Uterus (tissue), 4 donors: Measurements from ENCODE around the gene HSPBAP1. TPM values are rescaled to one million over a fixed set of nuclear protein-coding genes. Genes with fewer than 3 reads are reported as not detected.

Experiments
- DNase-seq, 2 donors: peaks; one replicate each; pipeline ENCODE4 v3.0.0-alpha.2; 2019 to 2020
- H3K27ac ChIP-seq, 2 donors: fragments of 200-600 bp; sonication (generic); 1 replicate in 1 of 2; 2 replicates in 1 of 2; pipeline ENCODE4 v1.5.1; 2016 to 2018
- H3K27me3 ChIP-seq, 2 donors: fragments of 200-600 bp; sonication (generic); one replicate each; pipeline ENCODE4 v1.5.1; 2018 to 2019; ENCODE audit warnings: control low read depth in 1 of 2
- H3K36me3 ChIP-seq, 2 donors: fragments of 200-600 bp; sonication (generic); one replicate each; pipeline ENCODE4 v1.5.1; 2019; ENCODE audit warnings: control low read depth in 1 of 2
- H3K4me1 ChIP-seq, 2 donors: fragments of 200-600 bp; sonication (generic); one replicate each; pipeline ENCODE4 v1.5.1; 2018 to 2019; ENCODE audit warnings: control low read depth in 1 of 2
- H3K4me3 ChIP-seq, 2 donors: fragments of 200-600 bp; sonication (generic); 1 replicate in 1 of 2; 2 replicates in 1 of 2; pipeline ENCODE4 v1.5.1; 2018 to 2019; ENCODE audit warnings: mild to moderate bottlenecking in 1 of 2
- H3K9me3 ChIP-seq, 2 donors: fragments of 200-600 bp; sonication (generic); one replicate each; pipeline ENCODE4 v1.5.1; 2019; ENCODE audit warnings: control low read depth in 1 of 2
- CTCF ChIP-seq, 4 experiments: fragments of 200-600 bp in 2 of 4; fragments of 450-650 bp in 2 of 4; sonication (generic) in 2 of 4; IDR thresholded peaks; one replicate each; pipeline ENCODE4 v1.5.1; 2016 to 2019; ENCODE audit warnings: antibody characterized with exemption in 4 of 4, mild to moderate bottlenecking in 2 of 4, moderate library complexity in 1 of 4
- POLR2A ChIP-seq, 2 donors: fragments of 450-650 bp; IDR thresholded peaks; one replicate each; pipeline ENCODE4 v1.6.1; 2016; ENCODE audit warnings: antibody characterized with exemption in 2 of 2, mild to moderate bottlenecking in 1 of 2, moderate library complexity in 1 of 2
- intact Hi-C: fragments of 100-400 bp; cut with DNase I; formaldehyde crosslinking; loops from one replicate; pipeline ENCODE4 v1.15.1; 2023; ENCODE audit warnings: low total_unique reads
- total RNA-seq, 4 donors: library from RNA; depleted of rRNA in 3 of 4; stranded (reverse); fragments of >200 nt in 3 of 4; gene quantifications; one replicate each; pipeline versions ENCODE4 v1.1.0 to v1.2.4, GENCODE V29; 2014 to 2023
- donor health status: DM: yes; HTN: yes; CAD: no.

Gene HSPBAP1
- total RNA-seq, 4 donors from 2014 or later, result 3.1 to 25.9 (median 11.7) TPM

- no peaks in the 10 kb centered on the region for H3K36me3 ChIP-seq
These were observed 64.7 kb downstream of the HSPBAP1 start for GRCh38 chr3:122728756-122729514.

GRCh38 chr3:122728186-122728585, 65.4 kb downstream of the HSPBAP1 start:
- Histone ChIP-seq H3K4me1 (no peaks in the 10 kb centered on the region), H3K36me3 (no peaks in the 10 kb centered on the region), H3K27me3 (no peaks in the 10 kb centered on the region), H3K4me3 (no peak overlapping the region), H3K27ac (no peak overlapping the region), H3K9me3 (no peaks in the 10 kb centered on the region)
- no peak for TF ChIP-seq CTCF (IDR thresholded peaks at IDR 0.05)
- TF ChIP-seq POLR2A (IDR thresholded peaks at IDR 0.05), result no peak
- intact Hi-C loops, result no loop called here
- DNase-seq, result no peak

More at GRCh38 chr3:122728756-122729514, 64.7 kb downstream of the HSPBAP1 start:
- no peaks in the 10 kb centered on the region for H3K27me3 ChIP-seq
- no peak overlapping the region for H3K4me3 ChIP-seq
- no peak for DNase-seq
- H3K27ac ChIP-seq, result no peak overlapping the region
- H3K4me1 ChIP-seq, result no peaks in the 10 kb centered on the region
- TF ChIP-seq CTCF (IDR thresholded peaks at IDR 0.05) (no peak), POLR2A (IDR thresholded peaks at IDR 0.05) (no peak)
- intact Hi-C loops, result no loop called here
- H3K9me3 ChIP-seq, result no peaks in the 10 kb centered on the region

GRCh38 chr3:122727766-122728165, 65.9 kb downstream of the HSPBAP1 start:
- Histone ChIP-seq H3K27ac (no peak overlapping the region), H3K9me3 (no peaks in the 10 kb centered on the region), H3K4me3 (no peak overlapping the region), H3K4me1 (no peaks in the 10 kb centered on the region), H3K27me3 (no peaks in the 10 kb centered on the region), H3K36me3 (no peaks in the 10 kb centered on the region)
- TF ChIP-seq CTCF (IDR thresholded peaks at IDR 0.05) (no peak), POLR2A (IDR thresholded peaks at IDR 0.05) (no peak)
- DNase-seq, result no peak
- intact Hi-C loops, result no loop called here

DNA sequence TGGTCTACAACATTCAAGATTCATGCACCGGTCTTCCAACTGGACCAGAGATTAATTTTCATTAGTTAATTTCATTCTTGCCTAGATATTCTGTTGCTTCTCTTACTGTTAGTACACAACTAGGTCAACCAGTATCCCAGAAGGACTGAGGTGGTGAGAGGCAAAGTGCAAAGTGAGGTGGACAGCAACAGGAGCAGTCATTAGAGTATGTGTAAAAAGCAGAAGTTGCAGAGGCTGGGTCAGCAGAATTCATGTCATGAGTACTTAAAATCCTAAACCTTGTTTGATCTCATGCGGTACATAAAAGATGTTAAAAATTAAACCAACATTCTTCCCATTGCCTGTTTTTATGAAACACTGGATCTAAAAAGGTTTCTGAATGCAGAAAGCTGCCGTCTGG, 66.3 kb downstream of the HSPBAP1 start:
- no peaks in the 10 kb centered on the region for H3K9me3 ChIP-seq
- no peaks in the 10 kb centered on the region for H3K36me3 ChIP-seq
- TF ChIP-seq POLR2A (IDR thresholded peaks at IDR 0.05), result no peak
- no peak for TF ChIP-seq CTCF (IDR thresholded peaks at IDR 0.05)
- no peak for DNase-seq
- no peaks in the 10 kb centered on the region for H3K4me1 ChIP-seq
- no peak overlapping the region for H3K27ac ChIP-seq
- no peaks in the 10 kb centered on the region for H3K27me3 ChIP-seq
- no peak overlapping the region for H3K4me3 ChIP-seq
- intact Hi-C loops, result no loop called here

GRCh38 chr3:122725106-122725505, 68.5 kb downstream of the HSPBAP1 start:
- no peak overlapping the region for H3K27ac ChIP-seq
- no peaks in the 10 kb centered on the region for H3K27me3 ChIP-seq
- H3K36me3 ChIP-seq, result no peaks in the 10 kb centered on the region
- no peak for DNase-seq
- intact Hi-C loops, result no loop called here
- no peak overlapping the region for H3K4me3 ChIP-seq
- no peaks in the 10 kb centered on the region for H3K4me1 ChIP-seq
- no peaks in the 10 kb centered on the region for H3K9me3 ChIP-seq
- no peak for TF ChIP-seq POLR2A (IDR thresholded peaks at IDR 0.05)
- TF ChIP-seq CTCF (IDR thresholded peaks at IDR 0.05), result no peak
